Kidney (tissue), 14 donors: Measurements from ENCODE around the gene KRTAP6-2. TPM values are rescaled to one million over a fixed set of nuclear protein-coding genes. Genes with fewer than 3 reads are reported as not detected.

Experiments
- DNase-seq, 5 donors: peaks; one replicate each; pipeline ENCODE4 v3.0.0-alpha.2; 2013 to 2020
- FAIRE-seq: peaks from 2 replicates; lab custom pipeline; 2012; peaks lifted over from hg19 to GRCh38; lab: Jason Lieb, UNC
- H3K27ac ChIP-seq, 2 donors: one replicate each; pipeline ENCODE4 v1.7.0; 2013; ENCODE audit warnings: low read depth in 2 of 2, low read length in 2 of 2, inconsistent platforms in 1 of 2
- H3K27me3 ChIP-seq: one replicate; pipeline ENCODE4 v1.7.1; 2013; ENCODE audit warnings: low read length, inconsistent platforms; ENCODE audit not compliant: control insufficient read depth, insufficient read depth
- H3K36me3 ChIP-seq, 3 donors: one replicate each; pipeline versions ENCODE4 v1.7.0 to v1.7.1; 2013; ENCODE audit warnings: low read length in 3 of 3, control low read depth in 1 of 3, inconsistent platforms in 1 of 3; ENCODE audit not compliant: insufficient read depth in 3 of 3, control insufficient read depth in 2 of 3
- H3K4me1 ChIP-seq, 3 donors: one replicate each; pipeline versions ENCODE4 v1.7.0 to v1.7.1; 2013; ENCODE audit warnings: low read length in 3 of 3, inconsistent platforms in 1 of 3, low read depth in 1 of 3; ENCODE audit not compliant: control insufficient read depth in 2 of 3, insufficient read depth in 2 of 3
- H3K4me3 ChIP-seq, 3 donors: one replicate each; pipeline versions ENCODE4 v1.7.0 to v1.8.1; 2013; ENCODE audit warnings: low read length in 3 of 3, control low read depth in 1 of 3, inconsistent platforms in 1 of 3
- H3K9ac ChIP-seq, 3 donors: one replicate each; pipeline versions ENCODE4 v1.7.0 to v1.7.1; 2013; ENCODE audit warnings: low read length in 3 of 3, control low read depth in 1 of 3, inconsistent platforms in 1 of 3
- H3K9me3 ChIP-seq, 3 donors: one replicate each; pipeline versions ENCODE4 v1.7.0 to v1.7.1; 2013; ENCODE audit warnings: low read length in 3 of 3, control low read depth in 1 of 3, inconsistent platforms in 1 of 3; ENCODE audit not compliant: control insufficient read depth in 2 of 3, insufficient read depth in 1 of 3
- CTCF ChIP-seq: IDR thresholded peaks from 3 replicates; pipeline ENCODE4 v1.5.1; 2012; ENCODE audit warnings: mild to moderate bottlenecking, moderate library complexity, borderline replicate concordance; ENCODE audit not compliant: insufficient read depth; ENCODE audit errors: extremely low read depth
- intact Hi-C: fragments of 100-400 bp; cut with DNase I; formaldehyde crosslinking; loops from one replicate; pipeline ENCODE4 v1.11.1; 2022
- polyA plus RNA-seq: library from polyadenylated mRNA; stranded (reverse); fragments of 350-450 nt; fragmentation: Illumina TruSeq; extraction: RNeasy Lipid Tissue Mini Kit (QIAGEN cat#74804); gene quantifications from one replicate; pipeline ENCODE4 v1.2.3, GENCODE V29; 2014; ENCODE audit warnings: low read depth, low replicate concordance; ENCODE audit not compliant: insufficient read depth
- total RNA-seq: library from RNA; stranded (reverse); fragmentation: NEBNext Ultra II Directional; extraction: Animal tissue kit (Norgen Biotek cat#: 25700); gene quantifications from one replicate; pipeline ENCODE4 v1.2.1, GENCODE V29; 2021
- donor health status: control.
- donor health status: control.
- donor health status: control.
- donor health status: control.
- donor health status: control.
- donor health status: DM: yes; HTN: yes; CAD: no.
- donor health status: Normal renal cell carcinoma (clear cell type).

Gene KRTAP6-2
- total and polyA plus RNA-seq, 2 donors from 2014 or later: not detected

GRCh38 chr21:30552782-30553181, 45.9 kb downstream of the KRTAP6-2 start:
- Histone ChIP-seq H3K27ac (no peak overlapping the region), H3K4me3 (no peak overlapping the region), H3K9ac (no peak overlapping the region), H3K27me3 (no peaks in the 10 kb centered on the region), H3K9me3 (no peaks in the 10 kb centered on the region), H3K36me3 (no peaks in the 10 kb centered on the region), H3K4me1 (no peaks in the 10 kb centered on the region)
- FAIRE-seq: no peak
- DNase-seq: no peak
- intact Hi-C loops: no loop called here
- TF ChIP-seq CTCF: no peak

Other genes with a start within 250 kb of the KRTAP6-2 start
- gene KRTAP13-2, start 226.6 kb downstream of the KRTAP6-2 start, total RNA-seq: not detected
- not detected for gene KRTAP13-2, start 226.6 kb downstream of the KRTAP6-2 start, polyA plus RNA-seq
- gene KRTAP13-1, start 202.9 kb downstream of the KRTAP6-2 start, total RNA-seq: not detected
- not detected for gene KRTAP13-1, start 202.9 kb downstream of the KRTAP6-2 start, polyA plus RNA-seq
- gene KRTAP13-3, start 173.0 kb downstream of the KRTAP6-2 start, total RNA-seq: not detected
- gene KRTAP13-3, start 173.0 kb downstream of the KRTAP6-2 start, polyA plus RNA-seq: not detected
- gene KRTAP13-4, start 168.7 kb downstream of the KRTAP6-2 start, total RNA-seq: not detected
- gene KRTAP13-4, start 168.7 kb downstream of the KRTAP6-2 start, polyA plus RNA-seq: not detected
- gene KRTAP15-1, start 158.6 kb downstream of the KRTAP6-2 start, total RNA-seq: not detected
- gene KRTAP15-1, start 158.6 kb downstream of the KRTAP6-2 start, polyA plus RNA-seq: not detected
- gene KRTAP19-1, start 118.5 kb downstream of the KRTAP6-2 start, total RNA-seq: not detected
- not detected for gene KRTAP19-1, start 118.5 kb downstream of the KRTAP6-2 start, polyA plus RNA-seq
- not detected for gene KRTAP19-2, start 111.5 kb downstream of the KRTAP6-2 start, total RNA-seq
- gene KRTAP19-2, start 111.5 kb downstream of the KRTAP6-2 start, polyA plus RNA-seq: not detected
- not detected for gene KRTAP19-3, start 106.9 kb downstream of the KRTAP6-2 start, total RNA-seq
- gene KRTAP19-3, start 106.9 kb downstream of the KRTAP6-2 start, polyA plus RNA-seq: not detected
- not detected for gene KRTAP19-4, start 101.7 kb downstream of the KRTAP6-2 start, total RNA-seq
- not detected for gene KRTAP19-4, start 101.7 kb downstream of the KRTAP6-2 start, polyA plus RNA-seq
- gene KRTAP19-5, start 96.8 kb downstream of the KRTAP6-2 start, total RNA-seq: not detected
- not detected for gene KRTAP19-5, start 96.8 kb downstream of the KRTAP6-2 start, polyA plus RNA-seq
- gene KRTAP19-6, start 57.0 kb downstream of the KRTAP6-2 start, total RNA-seq: not detected
- gene KRTAP19-6, start 57.0 kb downstream of the KRTAP6-2 start, polyA plus RNA-seq: not detected
- gene KRTAP19-7, start 37.6 kb downstream of the KRTAP6-2 start, total RNA-seq: not detected
- not detected for gene KRTAP19-7, start 37.6 kb downstream of the KRTAP6-2 start, polyA plus RNA-seq
- not detected for gene KRTAP22-2, start 8.5 kb downstream of the KRTAP6-2 start, total RNA-seq
- not detected for gene KRTAP22-2, start 8.5 kb downstream of the KRTAP6-2 start, polyA plus RNA-seq
- not detected for gene KRTAP6-3, start 6.5 kb downstream of the KRTAP6-2 start, total RNA-seq
- not detected for gene KRTAP6-3, start 6.5 kb downstream of the KRTAP6-2 start, polyA plus RNA-seq
- not detected for gene KRTAP22-1, start 2.2 kb upstream of the KRTAP6-2 start, total RNA-seq
- gene KRTAP22-1, start 2.2 kb upstream of the KRTAP6-2 start, polyA plus RNA-seq: not detected
- not detected for gene KRTAP6-1, start 15.0 kb upstream of the KRTAP6-2 start, total RNA-seq
- not detected for gene KRTAP6-1, start 15.0 kb upstream of the KRTAP6-2 start, polyA plus RNA-seq
- gene KRTAP20-1, start 17.5 kb upstream of the KRTAP6-2 start, total RNA-seq: not detected
- gene KRTAP20-1, start 17.5 kb upstream of the KRTAP6-2 start, polyA plus RNA-seq: not detected
- not detected for gene KRTAP20-4, start 21.7 kb upstream of the KRTAP6-2 start, total RNA-seq
- not detected for gene KRTAP20-4, start 21.7 kb upstream of the KRTAP6-2 start, polyA plus RNA-seq
- gene KRTAP20-2, start 36.3 kb upstream of the KRTAP6-2 start, total RNA-seq: not detected
- not detected for gene KRTAP20-2, start 36.3 kb upstream of the KRTAP6-2 start, polyA plus RNA-seq
- gene KRTAP20-3, start 44.0 kb upstream of the KRTAP6-2 start, total RNA-seq: not detected
- not detected for gene KRTAP20-3, start 44.0 kb upstream of the KRTAP6-2 start, polyA plus RNA-seq
- not detected for gene KRTAP21-3, start 119.9 kb upstream of the KRTAP6-2 start, total RNA-seq
- not detected for gene KRTAP21-3, start 119.9 kb upstream of the KRTAP6-2 start, polyA plus RNA-seq
- not detected for gene KRTAP21-2, start 148.4 kb upstream of the KRTAP6-2 start, total RNA-seq
- gene KRTAP21-2, start 148.4 kb upstream of the KRTAP6-2 start, polyA plus RNA-seq: not detected
- not detected for gene KRTAP21-1, start 156.5 kb upstream of the KRTAP6-2 start, total RNA-seq
- gene KRTAP21-1, start 156.5 kb upstream of the KRTAP6-2 start, polyA plus RNA-seq: not detected
- not detected for gene KRTAP8-1, start 214.4 kb upstream of the KRTAP6-2 start, total RNA-seq
- not detected for gene KRTAP8-1, start 214.4 kb upstream of the KRTAP6-2 start, polyA plus RNA-seq
- gene KRTAP7-1, start 230.9 kb upstream of the KRTAP6-2 start, total RNA-seq: not detected
- gene KRTAP7-1, start 230.9 kb upstream of the KRTAP6-2 start, polyA plus RNA-seq: not detected